CD14-positive monocyte (primary cell): Measurements from ENCODE around the gene TRAPPC2. TPM values are rescaled to one million over a fixed set of nuclear protein-coding genes. Genes with fewer than 3 reads are reported as not detected.

Experiments
- DNase-seq, 3 donors: peaks; one replicate each; pipeline ENCODE4 v3.0.0-alpha.2; 2011 to 2022
- H2AFZ ChIP-seq: 2 replicates; pipeline ENCODE4 v1.6.0; 2012; ENCODE audit warnings: mild to moderate bottlenecking, low read depth, low read length, inconsistent platforms; ENCODE audit not compliant: insufficient read depth, poor library complexity, severe bottlenecking
- H3K27ac ChIP-seq, 2 donors: 1 replicate in 1 of 2; 2 replicates in 1 of 2; pipeline ENCODE4 v1.5.1; 2012 to 2013; ENCODE audit warnings: low read length in 2 of 2, control low read depth in 1 of 2, inconsistent platforms in 1 of 2, low read depth in 1 of 2, mild to moderate bottlenecking in 1 of 2
- H3K27me3 ChIP-seq, 2 donors: one replicate each; pipeline versions ENCODE4 v1.6.0 to v1.6.1; 2011 to 2013; ENCODE audit warnings: low read length in 2 of 2; ENCODE audit not compliant: control insufficient read depth in 2 of 2, insufficient read depth in 2 of 2
- H3K36me3 ChIP-seq, 2 donors: replicated peaks in 1 of 2; 1 replicate in 1 of 2; 2 replicates in 1 of 2; pipeline versions ENCODE4 v1.5.1 to v1.6.1; 2012 to 2013; ENCODE audit warnings: low read length in 2 of 2, control low read depth in 1 of 2, inconsistent platforms in 1 of 2, mild to moderate bottlenecking in 1 of 2; ENCODE audit not compliant: insufficient read depth in 2 of 2, control insufficient read depth in 1 of 2
- H3K4me1 ChIP-seq, 2 donors: 1 replicate in 1 of 2; 2 replicates in 1 of 2; pipeline versions ENCODE4 v1.5.1 to v1.6.1; 2012 to 2013; ENCODE audit warnings: low read length in 2 of 2, control low read depth in 1 of 2, inconsistent platforms in 1 of 2, mild to moderate bottlenecking in 1 of 2, moderate library complexity in 1 of 2; ENCODE audit not compliant: insufficient read depth in 2 of 2, control insufficient read depth in 1 of 2
- H3K4me2 ChIP-seq: replicated peaks from 2 replicates; pipeline ENCODE3; 2012; ENCODE audit warnings: low read length, moderate library complexity, mild to moderate bottlenecking; ENCODE audit not compliant: poor library complexity, severe bottlenecking; ENCODE audit errors: extremely low read depth
- H3K4me3 ChIP-seq, 3 experiments: fragments of 200-600 bp in 1 of 3; sonication (generic) in 1 of 3; replicated peaks in 1 of 3; 1 replicate in 2 of 3; 2 replicates in 1 of 3; pipeline ENCODE4 v1.5.1; 2011 to 2013; ENCODE audit warnings: low read length in 3 of 3, mild to moderate bottlenecking in 3 of 3, control low read depth in 2 of 3, low read depth in 2 of 3, inconsistent platforms in 1 of 3, moderate library complexity in 1 of 3
- H3K79me2 ChIP-seq: 2 replicates; pipeline ENCODE4 v1.6.0; 2012; ENCODE audit warnings: mild to moderate bottlenecking, control low read depth, inconsistent platforms, low read length, moderate library complexity; ENCODE audit not compliant: insufficient read depth
- H3K9ac ChIP-seq: 2 replicates; pipeline ENCODE4 v1.6.0; 2017; ENCODE audit warnings: low read length, mild to moderate bottlenecking; ENCODE audit not compliant: insufficient read depth, poor library complexity, severe bottlenecking
- H3K9me3 ChIP-seq, 2 donors: replicated peaks in 1 of 2; 1 replicate in 1 of 2; 2 replicates in 1 of 2; pipeline versions ENCODE4 v1.5.1 to v1.6.1; 2012 to 2013; ENCODE audit warnings: low read length in 2 of 2, control low read depth in 1 of 2; ENCODE audit not compliant: control insufficient read depth in 1 of 2, insufficient read depth in 1 of 2
- H4K20me1 ChIP-seq: 2 replicates; pipeline ENCODE4 v1.6.0; 2012; ENCODE audit warnings: mild to moderate bottlenecking, low read length, control low read depth, moderate library complexity; ENCODE audit not compliant: insufficient read depth
- H3K27ac Mint-ChIP-seq, 7 donors: one replicate each; pipeline ENCODE4 v1.8.0; 2020; ENCODE audit warnings: mild to moderate bottlenecking in 7 of 7, mixed read lengths in 7 of 7, moderate library complexity in 6 of 7, inconsistent platforms in 2 of 7
- H3K27me3 Mint-ChIP-seq, 3 donors: one replicate each; pipeline ENCODE4 v1.8.0; 2021 to 2022; ENCODE audit warnings: low read depth in 3 of 3, mild to moderate bottlenecking in 3 of 3, mixed read lengths in 3 of 3, moderate library complexity in 3 of 3, inconsistent platforms in 1 of 3
- H3K36me3 Mint-ChIP-seq, 2 donors: one replicate each; pipeline ENCODE4 v1.8.0; 2020; ENCODE audit warnings: mixed read lengths in 2 of 2, inconsistent platforms in 1 of 2, mild to moderate bottlenecking in 1 of 2
- H3K4me1 Mint-ChIP-seq: one replicate; pipeline ENCODE4 v1.8.0; 2020; ENCODE audit warnings: mild to moderate bottlenecking, mixed read lengths
- H3K4me3 Mint-ChIP-seq, 2 donors: one replicate each; pipeline ENCODE4 v1.8.0; 2020; ENCODE audit warnings: mild to moderate bottlenecking in 2 of 2, mixed read lengths in 2 of 2, moderate library complexity in 1 of 2
- H3K9me3 Mint-ChIP-seq, 7 donors: one replicate each; pipeline ENCODE4 v1.8.0; 2020 to 2022; ENCODE audit warnings: mixed read lengths in 7 of 7, mild to moderate bottlenecking in 6 of 7, moderate library complexity in 6 of 7, inconsistent platforms in 2 of 7
- CTCF ChIP-seq: fragments of 200-600 bp; IDR thresholded peaks from one replicate; pipeline ENCODE4 v1.8.0; 2022; ENCODE audit warnings: antibody characterized with exemption, mild to moderate bottlenecking
- WGBS: methylation state at CpG from one replicate; pipeline ENCODE4 v1.1.5; 2013; ENCODE audit warnings: missing lambda C conversion rate; ENCODE audit not compliant: insufficient coverage; 5-methylcytosine and 5-hydroxymethylcytosine counted together
- intact Hi-C, 2 donors: fragments of 100-400 bp; cut with micrococcal nuclease; formaldehyde crosslinking; loops; one replicate each; pipeline versions ENCODE4 v1.15.0 to v1.15.1; 2023
- polyA plus RNA-seq, 3 donors: library from polyadenylated mRNA; depleted of rRNA in 1 of 3; unstranded in 2 of 3; stranded (reverse) in 1 of 3; fragments of 300-500 nt in 2 of 3; fragments of >200 nt in 1 of 3; fragmentation: Illumina TruSeq in 2 of 3; gene quantifications; 1 replicate in 2 of 3; 2 replicates in 1 of 3; pipeline ENCODE4 v1.2.3, GENCODE V29; 2012 to 2021

Gene TRAPPC2
- polyA plus RNA-seq, 3 donors, result 10.6 to 18.3 (median 12.2) TPM

DNA sequence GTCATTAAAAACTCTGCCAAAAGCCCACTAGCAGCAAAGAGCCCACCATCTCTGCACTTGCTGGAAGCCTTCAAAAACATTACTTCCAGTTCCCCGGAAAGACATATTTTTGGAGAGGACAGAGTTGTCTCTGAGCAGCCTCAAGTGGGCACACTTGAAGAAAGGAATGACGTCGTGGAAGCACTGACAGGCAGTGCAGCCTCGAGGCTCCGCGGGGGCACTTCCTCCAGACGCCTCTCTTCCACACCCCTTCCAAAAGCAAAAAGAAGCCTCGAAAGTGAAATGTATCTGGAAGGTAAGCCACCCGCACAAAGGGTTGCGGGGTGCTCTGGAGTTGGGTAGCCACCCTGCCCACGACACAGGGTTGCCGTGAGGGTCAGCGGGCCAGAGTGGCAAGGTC is 26.0 kb upstream of the TRAPPC2 start:
- peak overlapping the region; percentile 1 to 79 (median 77) for H3K27ac Mint-ChIP-seq

DNA sequence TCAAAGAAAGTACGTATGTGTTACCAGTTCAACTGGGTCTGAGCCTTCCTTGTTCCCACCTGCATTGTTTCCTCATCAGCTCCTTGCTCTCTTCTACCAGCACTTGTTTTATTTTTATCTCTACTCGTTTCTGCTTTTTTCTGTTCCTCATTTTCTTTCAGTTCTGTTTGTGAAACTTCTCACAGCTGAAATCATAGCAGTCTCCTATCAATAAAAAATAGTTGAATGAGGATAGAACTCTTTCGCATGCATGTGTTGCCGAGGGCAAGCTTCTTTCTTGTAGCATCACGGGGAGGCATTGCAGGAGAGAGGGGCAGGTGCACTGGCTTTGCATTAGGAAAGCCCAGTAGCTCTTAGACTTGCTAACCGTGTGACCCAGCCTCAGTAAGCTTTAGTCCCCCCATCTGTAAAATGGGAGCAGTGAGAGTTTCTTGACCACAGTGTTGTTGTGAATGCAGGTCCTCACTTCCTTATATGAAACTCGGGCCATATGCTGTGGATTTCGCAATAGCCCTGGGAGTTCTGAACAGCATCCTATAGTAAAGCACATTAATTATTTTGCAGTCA is 24.8 kb upstream of the TRAPPC2 start:
- no peaks in the 10 kb centered on the region for H4K20me1 ChIP-seq
- H3K27ac Mint-ChIP-seq, result peak overlapping the region; percentile 64 to 91 (median 89)
- H3K4me1 ChIP-seq, result peaks cover 61 to 62% of the 10 kb centered on the region in 2 donors
- 0% methylated on average over 2 of the region's 8 CpGs for WGBS
- H3K4me3 ChIP-seq, result peak overlapping the region in 1 of 3 experiments; percentile 46
- H2AFZ ChIP-seq, result no peak overlapping the region
- intact Hi-C loops, result no loop called here
- H3K27me3 Mint-ChIP-seq, result peaks cover 0 to 2% (median 0%) of the 10 kb centered on the region in 3 donors
- H3K9me3 Mint-ChIP-seq, result no peaks in the 10 kb centered on the region
- TF ChIP-seq CTCF, result no peak
- H3K9me3 ChIP-seq, result no peaks in the 10 kb centered on the region
- peak overlapping the region in 1 of 2 donors; percentile 51 for H3K4me3 Mint-ChIP-seq
- no peaks in the 10 kb centered on the region for H3K27me3 ChIP-seq
- peaks cover 5% of the 10 kb centered on the region in 2 donors for H3K36me3 ChIP-seq
- no peak overlapping the region for H3K9ac ChIP-seq
- peak overlapping the region; percentile 56 for H3K4me2 ChIP-seq
- peaks cover 59% of the 10 kb centered on the region for H3K4me1 Mint-ChIP-seq
- H3K27ac ChIP-seq, result peak overlapping the region; percentile 63 to 79
- peaks cover under 1% of the 10 kb centered on the region for H3K79me2 ChIP-seq
- peaks cover 8 to 15% of the 10 kb centered on the region in 2 donors for H3K36me3 Mint-ChIP-seq
- peak; percentile 35 to 63 (median 62) for DNase-seq

More for the DNA sequence above, 26.0 kb upstream of the TRAPPC2 start:
- peaks cover 5% of the 10 kb centered on the region in 2 donors for H3K36me3 ChIP-seq
- no peaks in the 10 kb centered on the region for H3K27me3 ChIP-seq
- H3K4me2 ChIP-seq, result peak overlapping the region; percentile 23
- H3K79me2 ChIP-seq, result no peaks in the 10 kb centered on the region
- no peak overlapping the region for H3K4me3 ChIP-seq
- no CpG with 5 or more reads among the region's 13 CpGs for WGBS
- Mint-ChIP-seq H3K36me3 (peaks cover 8 to 15% of the 10 kb centered on the region in 2 donors), H3K9me3 (no peaks in the 10 kb centered on the region), H3K27me3 (peaks cover 0 to 5% (median 0%) of the 10 kb centered on the region in 3 donors), H3K4me1 (peaks cover 62% of the 10 kb centered on the region), H3K4me3 (peak overlapping the region; percentile 34 to 35)
- intact Hi-C loops, result loop anchor here in 1 of 2 donors (10.0 kb wide), 1 partner anchor 274 kb away; no protein-coding TSS in a partner anchor
- no peaks in the 10 kb centered on the region for H3K9me3 ChIP-seq
- no peaks in the 10 kb centered on the region for H4K20me1 ChIP-seq
- H3K4me1 ChIP-seq, result peaks cover 65 to 66% of the 10 kb centered on the region in 2 donors
- no peak overlapping the region for H2AFZ ChIP-seq
- no peak overlapping the region for H3K9ac ChIP-seq
- no peak for DNase-seq
- no peak for TF ChIP-seq CTCF
- peak overlapping the region in 1 of 2 donors; percentile 38 for H3K27ac ChIP-seq
